Neural progenitor cell (in vitro differentiated cells): Measurements from ENCODE around the gene NR3C2. TPM values are rescaled to one million over a fixed set of nuclear protein-coding genes. Genes with fewer than 3 reads are reported as not detected.

Experiments used
- DNase-seq: peaks from one replicate; pipeline ENCODE4 v3.0.0-alpha.2; 2016; ENCODE audit warnings: low spot score
- H2AFZ ChIP-seq: fragments of 200-600 bp; sonication (generic); replicated peaks from 2 replicates; pipeline ENCODE4 v1.6.1; 2016; ENCODE audit warnings: antibody characterized with exemption
- H3F3A ChIP-seq: fragments of 200-600 bp; sonication (generic); 2 replicates; pipeline ENCODE4 v1.6.1; 2016; ENCODE audit warnings: antibody characterized with exemption, low read depth
- H3K27ac ChIP-seq: fragments of 200-600 bp; sonication (generic); 2 replicates; pipeline ENCODE4 v1.5.1; 2016; ENCODE audit warnings: mild to moderate bottlenecking
- H3K27me3 ChIP-seq: fragments of 200-600 bp; sonication (generic); 2 replicates; pipeline ENCODE4 v1.6.1; 2016; ENCODE audit warnings: mild to moderate bottlenecking, moderate library complexity
- H3K36me3 ChIP-seq: fragments of 200-600 bp; sonication (generic); 2 replicates; pipeline ENCODE4 v1.5.1; 2016
- H3K4me1 ChIP-seq: fragments of 200-600 bp; sonication (generic); 2 replicates; pipeline ENCODE4 v1.6.1; 2016; ENCODE audit warnings: mixed run types
- H3K4me2 ChIP-seq: fragments of 200-600 bp; sonication (generic); 2 replicates; pipeline ENCODE4 v1.6.1; 2016
- H3K4me3 ChIP-seq: fragments of 200-600 bp; sonication (generic); 2 replicates; pipeline ENCODE4 v1.5.1; 2016
- H3K79me2 ChIP-seq: fragments of 200-600 bp; sonication (generic); 2 replicates; pipeline ENCODE4 v1.6.1; 2016; ENCODE audit warnings: low read depth
- H3K9ac ChIP-seq: fragments of 200-600 bp; sonication (generic); 2 replicates; pipeline ENCODE4 v1.6.1; 2016
- H3K9me3 ChIP-seq: fragments of 200-600 bp; sonication (generic); 2 replicates; pipeline ENCODE4 v1.5.1; 2016; ENCODE audit warnings: low read depth
- H4K20me1 ChIP-seq: fragments of 200-600 bp; sonication (generic); 2 replicates; pipeline ENCODE4 v1.6.1; 2016; ENCODE audit warnings: low read depth
- H3K27ac Mint-ChIP-seq: 3 replicates; pipeline ENCODE4 v1.8.0; 2021; ENCODE audit warnings: mixed read lengths
- H3K27me3 Mint-ChIP-seq: 2 replicates; pipeline ENCODE4 v1.8.0; 2022; ENCODE audit warnings: low read depth, mild to moderate bottlenecking, inconsistent platforms, moderate library complexity, mixed read lengths; ENCODE audit not compliant: insufficient read depth
- H3K36me3 Mint-ChIP-seq: 3 replicates; pipeline ENCODE4 v1.8.0; 2021; ENCODE audit warnings: mixed read lengths
- H3K4me1 Mint-ChIP-seq: 3 replicates; pipeline ENCODE4 v1.8.0; 2021; ENCODE audit warnings: mixed read lengths
- H3K4me3 Mint-ChIP-seq: 3 replicates; pipeline ENCODE4 v1.8.0; 2021; ENCODE audit warnings: mild to moderate bottlenecking, moderate library complexity, mixed read lengths
- H3K9me3 Mint-ChIP-seq: 3 replicates; pipeline ENCODE4 v1.8.0; 2020; ENCODE audit warnings: mixed read lengths
- EZH2 ChIP-seq: fragments of 200-600 bp; sonication (generic); IDR thresholded peaks from 2 replicates; pipeline ENCODE4 v1.6.1; 2017; ENCODE audit warnings: antibody characterized with exemption, mild to moderate bottlenecking, moderate library complexity
- EZH2phosphoT487 ChIP-seq: fragments of 200-600 bp; sonication (generic); IDR thresholded peaks from 2 replicates; pipeline ENCODE4 v1.6.1; 2017; ENCODE audit warnings: antibody characterized with exemption
- total RNA-seq: library from RNA; depleted of rRNA; stranded (reverse); fragments of >200 nt; gene quantifications from 2 replicates; pipeline ENCODE4 v1.2.3, GENCODE V29; 2015; ENCODE audit warnings: low replicate concordance
- TF ChIP-seq, protein P1 (sequence below): fragments of 200-600 bp; sonication (generic); IDR thresholded peaks from 2 replicates; pipeline ENCODE4 v1.5.1; 2017; ENCODE audit warnings: antibody characterized with exemption, mild to moderate bottlenecking

NR3C2 gene
- total RNA-seq, 1 donor from 2014 or later: 0.73 TPM

DNA sequence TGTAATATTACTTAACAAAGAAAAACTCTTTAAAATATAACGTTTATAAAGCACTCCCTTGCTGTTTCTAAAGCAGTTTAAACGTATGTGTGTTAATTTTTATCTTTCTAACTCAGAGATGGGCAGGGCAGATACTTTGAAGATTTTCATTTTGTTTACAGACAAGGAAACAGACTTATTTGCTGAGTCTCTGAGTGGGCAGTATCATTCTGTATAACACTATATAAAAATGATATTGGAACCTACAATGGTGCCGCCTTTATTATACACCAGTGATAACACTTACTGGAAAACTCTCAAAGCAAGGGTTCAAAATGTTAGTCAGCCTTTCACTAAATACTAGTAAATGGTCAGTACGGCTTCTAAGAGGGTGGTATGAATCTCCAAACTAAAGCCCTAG, 193.4 kb downstream of the NR3C2 start:
- no peak overlapping the region for H2AFZ ChIP-seq
- H3K27ac Mint-ChIP-seq: no peak overlapping the region

DNA sequence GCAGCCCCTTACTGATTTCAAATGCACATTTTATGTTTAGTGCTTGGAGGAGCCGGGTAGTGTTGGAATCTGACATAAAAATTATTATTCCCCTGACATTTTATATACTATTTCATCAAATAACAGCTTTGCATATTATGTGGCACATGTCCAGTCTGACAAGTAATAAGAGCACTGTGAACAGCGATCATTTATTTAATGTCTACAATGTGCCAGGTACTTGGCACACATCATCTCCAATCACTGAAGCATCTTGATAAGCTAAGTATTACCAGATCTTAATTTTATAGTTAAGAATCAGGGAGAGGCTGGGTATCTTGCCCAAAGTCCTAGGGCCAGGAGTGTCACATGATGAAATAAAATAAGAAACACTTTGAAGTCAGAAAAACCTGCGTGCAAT, 197.2 kb downstream of the NR3C2 start:
- H3K36me3 Mint-ChIP-seq: no peaks in the 10 kb centered on the region

More for the DNA sequence above, 193.4 kb downstream of the NR3C2 start:
- Histone ChIP-seq H3K4me3 (no peak overlapping the region), H3K9me3 (no peaks in the 10 kb centered on the region), H3K36me3 (no peaks in the 10 kb centered on the region), H3K79me2 (no peaks in the 10 kb centered on the region), H3K27ac (no peak overlapping the region), H3K4me2 (no peak overlapping the region), H3K27me3 (no peaks in the 10 kb centered on the region), H3K4me1 (no peaks in the 10 kb centered on the region), H4K20me1 (no peaks in the 10 kb centered on the region), H3F3A (no peaks in the 10 kb centered on the region), H3K9ac (no peak overlapping the region)
- Mint-ChIP-seq H3K4me3 (no peak overlapping the region), H3K27me3 (no peaks in the 10 kb centered on the region), H3K9me3 (no peaks in the 10 kb centered on the region), H3K4me1 (no peaks in the 10 kb centered on the region), H3K36me3 (no peaks in the 10 kb centered on the region)
- TF ChIP-seq, protein P1, sequence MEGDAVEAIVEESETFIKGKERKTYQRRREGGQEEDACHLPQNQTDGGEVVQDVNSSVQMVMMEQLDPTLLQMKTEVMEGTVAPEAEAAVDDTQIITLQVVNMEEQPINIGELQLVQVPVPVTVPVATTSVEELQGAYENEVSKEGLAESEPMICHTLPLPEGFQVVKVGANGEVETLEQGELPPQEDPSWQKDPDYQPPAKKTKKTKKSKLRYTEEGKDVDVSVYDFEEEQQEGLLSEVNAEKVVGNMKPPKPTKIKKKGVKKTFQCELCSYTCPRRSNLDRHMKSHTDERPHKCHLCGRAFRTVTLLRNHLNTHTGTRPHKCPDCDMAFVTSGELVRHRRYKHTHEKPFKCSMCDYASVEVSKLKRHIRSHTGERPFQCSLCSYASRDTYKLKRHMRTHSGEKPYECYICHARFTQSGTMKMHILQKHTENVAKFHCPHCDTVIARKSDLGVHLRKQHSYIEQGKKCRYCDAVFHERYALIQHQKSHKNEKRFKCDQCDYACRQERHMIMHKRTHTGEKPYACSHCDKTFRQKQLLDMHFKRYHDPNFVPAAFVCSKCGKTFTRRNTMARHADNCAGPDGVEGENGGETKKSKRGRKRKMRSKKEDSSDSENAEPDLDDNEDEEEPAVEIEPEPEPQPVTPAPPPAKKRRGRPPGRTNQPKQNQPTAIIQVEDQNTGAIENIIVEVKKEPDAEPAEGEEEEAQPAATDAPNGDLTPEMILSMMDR: no peak
- DNase-seq: no peak

DNA sequence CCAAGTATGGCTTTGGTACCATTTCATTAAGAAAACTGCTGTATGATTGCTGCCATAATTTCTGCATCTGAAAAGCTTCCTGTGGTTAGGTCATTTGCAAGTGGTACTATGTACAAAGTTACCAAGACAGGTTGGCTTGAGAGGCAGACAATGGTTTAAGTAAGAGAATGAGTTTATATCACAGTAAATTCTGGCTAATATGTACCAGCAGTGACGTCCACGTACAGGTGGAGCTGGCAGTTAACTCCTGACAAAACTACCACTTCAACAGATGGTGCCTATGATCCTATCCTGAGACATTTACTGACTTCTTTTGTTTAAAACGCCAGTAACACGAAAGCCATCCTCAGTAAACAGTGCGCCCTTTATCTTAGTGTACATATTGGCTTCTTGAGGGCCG, 198.4 kb downstream of the NR3C2 start:
- TF ChIP-seq EZH2: no peak
- TF ChIP-seq EZH2phosphoT487: no peak
- TF ChIP-seq, protein P1: no peak

More for the DNA sequence above, 197.2 kb downstream of the NR3C2 start:
- no peaks in the 10 kb centered on the region for H3K9me3 ChIP-seq
- Mint-ChIP-seq H3K9me3 (no peaks in the 10 kb centered on the region), H3K27ac (no peak overlapping the region), H3K27me3 (no peaks in the 10 kb centered on the region), H3K4me3 (no peak overlapping the region), H3K4me1 (no peaks in the 10 kb centered on the region)
- H3F3A ChIP-seq: no peaks in the 10 kb centered on the region
- no peak overlapping the region for H3K27ac ChIP-seq
- H3K4me1 ChIP-seq: no peaks in the 10 kb centered on the region
- H3K4me2 ChIP-seq: no peak overlapping the region
- no peaks in the 10 kb centered on the region for H3K36me3 ChIP-seq
- H3K27me3 ChIP-seq: no peaks in the 10 kb centered on the region
- no peak overlapping the region for H3K9ac ChIP-seq
- TF ChIP-seq, protein P1: no peak
- TF ChIP-seq EZH2 (no peak), EZH2phosphoT487 (no peak)
- H3K79me2 ChIP-seq: no peaks in the 10 kb centered on the region
- H3K4me3 ChIP-seq: no peak overlapping the region
- no peak for DNase-seq
- H2AFZ ChIP-seq: no peak overlapping the region
- no peaks in the 10 kb centered on the region for H4K20me1 ChIP-seq

More for the DNA sequence above, 198.4 kb downstream of the NR3C2 start:
- Mint-ChIP-seq H3K9me3 (no peaks in the 10 kb centered on the region), H3K27ac (no peak overlapping the region), H3K4me1 (no peaks in the 10 kb centered on the region), H3K4me3 (no peak overlapping the region), H3K36me3 (no peaks in the 10 kb centered on the region), H3K27me3 (peaks cover 4% of the 10 kb centered on the region)
- Histone ChIP-seq H3K79me2 (no peaks in the 10 kb centered on the region), H3K27me3 (no peaks in the 10 kb centered on the region), H3K36me3 (no peaks in the 10 kb centered on the region), H3K4me2 (no peak overlapping the region), H4K20me1 (no peaks in the 10 kb centered on the region), H3K9ac (no peak overlapping the region), H3K27ac (no peak overlapping the region), H2AFZ (no peak overlapping the region), H3F3A (no peaks in the 10 kb centered on the region), H3K4me1 (no peaks in the 10 kb centered on the region), H3K9me3 (no peaks in the 10 kb centered on the region), H3K4me3 (no peak overlapping the region)
- DNase-seq: no peak
